A549 (cell line): Measurements from ENCODE around the gene CCDC78. TPM values are rescaled to one million over a fixed set of nuclear protein-coding genes. Genes with fewer than 3 reads are reported as not detected.
A peak's percentile ranks its signal among the peaks of the same experiment; 100 is the strongest.

Source experiments
- ATAC-seq, 2 experiments: fragments of 200-7000 bp in 1 of 2; fragments of >200 bp in 1 of 2; cut with Nextera tagmentation in 1 of 2; cut with Tn5 transposase in 1 of 2; 3 replicates each; pipeline versions ENCODE4 v1.8.0 to v1.9.1; 2018 to 2020; ENCODE audit warnings: mild to moderate bottlenecking in 1 of 2, moderate library complexity in 1 of 2
- CTCF ChIA-PET: fragments of 300-600 bp; sonication (Branson Sonifier 250); formaldehyde crosslinking; extraction: SDS; loops from one replicate; lab custom pipeline; 2021; ENCODE audit warnings: antibody characterized with exemption, inconsistent platforms; lab: Yijun Ruan, JAX
- POLR2A ChIA-PET: fragments of 350-600 bp; formaldehyde crosslinking; extraction: SDS; loops from one replicate; lab custom pipeline; 2021; ENCODE audit warnings: antibody characterized with exemption, inconsistent platforms; lab: Yijun Ruan, JAX
- DNase-seq, 2 experiments: peaks; one replicate each; pipeline versions ENCODE4 v3.0.0 to v3.0.0-alpha.2; 2011 to 2016; ENCODE audit warnings: low read depth in 1 of 2, low spot score in 1 of 2
- FAIRE-seq: peaks from 2 replicates; lab custom pipeline; 2011; peaks lifted over from hg19 to GRCh38; lab: Jason Lieb, UNC
- H3K27ac ChIP-seq, 2 experiments: fragments of >200 bp; sonication (Bioruptor Twin); formaldehyde crosslinking; 3 replicates each; pipeline ENCODE4 v1.5.1; 2016 to 2017
- H3K4me1 ChIP-seq: fragments of >200 bp; sonication (Bioruptor Twin); formaldehyde crosslinking; 3 replicates; pipeline ENCODE4 v1.6.1; 2016
- H3K4me2 ChIP-seq: fragments of >200 bp; sonication (Bioruptor Twin); formaldehyde crosslinking; 3 replicates; pipeline ENCODE4 v1.6.1; 2016
- H3K4me3 ChIP-seq: fragments of >200 bp; sonication (Bioruptor Twin); formaldehyde crosslinking; 3 replicates; pipeline ENCODE4 v1.5.1; 2016
- H3K9me3 ChIP-seq: fragments of >200 bp; sonication (Bioruptor Twin); formaldehyde crosslinking; 3 replicates; pipeline ENCODE4 v1.6.1; 2016
- CBX2 ChIP-seq: fragments of 200-600 bp; sonication (generic); IDR thresholded peaks from 2 replicates; pipeline ENCODE4 v1.6.1; 2016; ENCODE audit warnings: low read depth, mild to moderate bottlenecking, borderline replicate concordance
- CBX8 ChIP-seq: fragments of 200-600 bp; sonication (generic); IDR thresholded peaks from 2 replicates; pipeline ENCODE4 v1.6.1; 2016
- EHMT2 ChIP-seq: fragments of 200-600 bp; sonication (generic); IDR thresholded peaks from 2 replicates; pipeline ENCODE4 v1.6.1; 2016; ENCODE audit warnings: antibody characterized with exemption, low read depth, mild to moderate bottlenecking, moderate library complexity
- ESRRA ChIP-seq: fragments of 150-350 bp; IDR thresholded peaks from 2 replicates; pipeline ENCODE4 v1.6.1; 2014; ENCODE audit warnings: mild to moderate bottlenecking, low read length, borderline replicate concordance
- FOSB ChIP-seq: fragments of 250-450 bp; sonication (Bioruptor Pico); IDR thresholded peaks from 2 replicates; pipeline ENCODE4 v1.5.0; 2020; ENCODE audit warnings: mild to moderate bottlenecking, moderate library complexity
- FOXS1 ChIP-seq: fragments of 250-450 bp; sonication (Bioruptor Pico); IDR thresholded peaks from 2 replicates; pipeline ENCODE4 v1.5.0; 2020; ENCODE audit warnings: mild to moderate bottlenecking, moderate library complexity
- HOXB13 ChIP-seq: fragments of 250-450 bp; sonication (Bioruptor Pico); IDR thresholded peaks from 2 replicates; pipeline ENCODE4 v1.5.0; 2020; ENCODE audit warnings: low read depth, mild to moderate bottlenecking, moderate library complexity
- KDM1A ChIP-seq: fragments of 200-600 bp; sonication (generic); IDR thresholded peaks from 2 replicates; pipeline ENCODE4 v1.6.1; 2016; ENCODE audit warnings: low read depth, mild to moderate bottlenecking
- MAZ ChIP-seq: fragments of 150-350 bp; IDR thresholded peaks from 2 replicates; pipeline ENCODE4 v1.6.1; 2014; ENCODE audit warnings: antibody characterized with exemption, low read depth, low read length, borderline replicate concordance
- MYC ChIP-seq: IDR thresholded peaks from 2 replicates; pipeline ENCODE4 v1.6.1; 2012; ENCODE audit warnings: mild to moderate bottlenecking, inconsistent platforms, low read length, improper control_type of control experiment, borderline replicate concordance
- NFE2L2 ChIP-seq: fragments of 150-350 bp; conservative IDR thresholded peaks from 2 replicates; pipeline ENCODE4 v1.6.1; 2014; ENCODE audit warnings: low read length
- NPAS2 ChIP-seq: fragments of 250-450 bp; sonication (Bioruptor Pico); IDR thresholded peaks from 2 replicates; pipeline ENCODE4 v1.8.0; 2022; ENCODE audit warnings: mild to moderate bottlenecking, moderate library complexity, borderline replicate concordance
- PHF8 ChIP-seq: fragments of 200-600 bp; sonication (generic); IDR thresholded peaks from 2 replicates; pipeline ENCODE4 v1.6.1; 2016; ENCODE audit warnings: low read depth, mild to moderate bottlenecking, antibody characterized with exemption, moderate library complexity, borderline replicate concordance
- POLR2AphosphoS2 ChIP-seq: conservative IDR thresholded peaks from 2 replicates; pipeline ENCODE4 v1.6.1; 2012; ENCODE audit warnings: low read length, improper control_type of control experiment, inconsistent platforms
- RAD21 ChIP-seq, 2 experiments: fragments of >200 bp in 1 of 2; sonication (Bioruptor Twin) in 1 of 2; formaldehyde crosslinking in 1 of 2; IDR thresholded peaks in 1 of 2; conservative IDR thresholded peaks in 1 of 2; 2 replicates in 1 of 2; 3 replicates in 1 of 2; pipeline ENCODE4 v1.6.1; 2012 to 2018; ENCODE audit warnings: inconsistent platforms in 1 of 2
- RNF2 ChIP-seq: fragments of 200-600 bp; sonication (generic); IDR thresholded peaks from 2 replicates; pipeline ENCODE4 v1.6.1; 2016; ENCODE audit warnings: low read depth, mild to moderate bottlenecking, antibody characterized with exemption, moderate library complexity, borderline replicate concordance
- SMC3 ChIP-seq: fragments of >200 bp; sonication (Bioruptor Twin); formaldehyde crosslinking; IDR thresholded peaks from 3 replicates; pipeline ENCODE4 v1.6.1; 2018; ENCODE audit warnings: inconsistent platforms
- SREBF2 ChIP-seq: fragments of 450-650 bp; IDR thresholded peaks from 2 replicates; pipeline ENCODE4 v1.6.1; 2014; ENCODE audit warnings: mild to moderate bottlenecking, moderate library complexity
- ZFP36 ChIP-seq: fragments of 450-650 bp; IDR thresholded peaks from 2 replicates; pipeline ENCODE4 v1.6.1; 2014; ENCODE audit warnings: borderline replicate concordance; ENCODE audit not compliant: partially characterized antibody
- ZSCAN20 ChIP-seq: fragments of 250-450 bp; sonication (Bioruptor Pico); IDR thresholded peaks from 2 replicates; pipeline ENCODE4 v1.8.0; 2022; ENCODE audit warnings: mild to moderate bottlenecking, moderate library complexity
- WGBS: methylation state at CpG from one replicate; pipeline ENCODE4 v1.1.6; 2017; ENCODE audit errors: missing lambda C conversion rate; 5-methylcytosine and 5-hydroxymethylcytosine counted together
- polyA plus RNA-seq, 4 experiments: library from polyadenylated mRNA; depleted of rRNA in 3 of 4; stranded (reverse); fragments of >200 nt; fragmentation: RNase III in 1 of 4; extraction: RNeasy Plus Mini Kit Qiagen cat#74134 plus additional on column Dnase treatment in 1 of 4; gene quantifications; 2 replicates in 3 of 4; 3 replicates in 1 of 4; pipeline ENCODE4 v1.2.3, GENCODE V29; 2011 to 2017
- TF ChIP-seq, protein P1 (sequence below): fragments of 250-450 bp; sonication (Bioruptor Pico); IDR thresholded peaks from 2 replicates; pipeline ENCODE4 v1.5.0; 2021; ENCODE audit warnings: mild to moderate bottlenecking, moderate library complexity, borderline replicate concordance
- TF ChIP-seq, protein P2 (sequence below): fragments of >200 bp; sonication (Bioruptor Twin); formaldehyde crosslinking; IDR thresholded peaks from 3 replicates; pipeline ENCODE4 v1.5.1; 2016
- TF ChIP-seq, protein P3 (sequence below): fragments of 450-650 bp; IDR thresholded peaks from 2 replicates; pipeline ENCODE4 v1.6.1; 2014; ENCODE audit warnings: antibody characterized with exemption

Gene CCDC78
- polyA plus RNA-seq, 2 of the 4 experiments (the other 2 are of a cell fraction) = 1.1 to 4.7 TPM

- no peak for TF ChIP-seq KDM1A
- no peak for TF ChIP-seq RAD21 (conservative IDR thresholded peaks at IDR 0.05 in 1 of 2, IDR thresholded peaks at IDR 0.05 in 1 of 2)
- TF ChIP-seq, protein P1, sequence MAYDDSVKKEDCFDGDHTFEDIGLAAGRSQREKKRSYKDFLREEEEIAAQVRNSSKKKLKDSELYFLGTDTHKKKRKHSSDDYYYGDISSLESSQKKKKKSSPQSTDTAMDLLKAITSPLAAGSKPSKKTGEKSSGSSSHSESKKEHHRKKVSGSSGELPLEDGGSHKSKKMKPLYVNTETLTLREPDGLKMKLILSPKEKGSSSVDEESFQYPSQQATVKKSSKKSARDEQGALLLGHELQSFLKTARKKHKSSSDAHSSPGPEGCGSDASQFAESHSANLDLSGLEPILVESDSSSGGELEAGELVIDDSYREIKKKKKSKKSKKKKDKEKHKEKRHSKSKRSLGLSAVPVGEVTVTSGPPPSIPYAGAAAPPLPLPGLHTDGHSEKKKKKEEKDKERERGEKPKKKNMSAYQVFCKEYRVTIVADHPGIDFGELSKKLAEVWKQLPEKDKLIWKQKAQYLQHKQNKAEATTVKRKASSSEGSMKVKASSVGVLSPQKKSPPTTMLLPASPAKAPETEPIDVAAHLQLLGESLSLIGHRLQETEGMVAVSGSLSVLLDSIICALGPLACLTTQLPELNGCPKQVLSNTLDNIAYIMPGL = no peak
- TF ChIP-seq, protein P2, sequence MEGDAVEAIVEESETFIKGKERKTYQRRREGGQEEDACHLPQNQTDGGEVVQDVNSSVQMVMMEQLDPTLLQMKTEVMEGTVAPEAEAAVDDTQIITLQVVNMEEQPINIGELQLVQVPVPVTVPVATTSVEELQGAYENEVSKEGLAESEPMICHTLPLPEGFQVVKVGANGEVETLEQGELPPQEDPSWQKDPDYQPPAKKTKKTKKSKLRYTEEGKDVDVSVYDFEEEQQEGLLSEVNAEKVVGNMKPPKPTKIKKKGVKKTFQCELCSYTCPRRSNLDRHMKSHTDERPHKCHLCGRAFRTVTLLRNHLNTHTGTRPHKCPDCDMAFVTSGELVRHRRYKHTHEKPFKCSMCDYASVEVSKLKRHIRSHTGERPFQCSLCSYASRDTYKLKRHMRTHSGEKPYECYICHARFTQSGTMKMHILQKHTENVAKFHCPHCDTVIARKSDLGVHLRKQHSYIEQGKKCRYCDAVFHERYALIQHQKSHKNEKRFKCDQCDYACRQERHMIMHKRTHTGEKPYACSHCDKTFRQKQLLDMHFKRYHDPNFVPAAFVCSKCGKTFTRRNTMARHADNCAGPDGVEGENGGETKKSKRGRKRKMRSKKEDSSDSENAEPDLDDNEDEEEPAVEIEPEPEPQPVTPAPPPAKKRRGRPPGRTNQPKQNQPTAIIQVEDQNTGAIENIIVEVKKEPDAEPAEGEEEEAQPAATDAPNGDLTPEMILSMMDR = no peak
- TF ChIP-seq CBX2 = no peak
- no peak for TF ChIP-seq NFE2L2
- TF ChIP-seq ZFP36 = no peak
- no peak for TF ChIP-seq MAZ
- no peak for TF ChIP-seq RNF2
- TF ChIP-seq SMC3 = no peak
- TF ChIP-seq FOXS1 (CRISPR knock-in tag) = no peak
- no peak for TF ChIP-seq FOSB (CRISPR knock-in tag)
- TF ChIP-seq ESRRA = no peak
- TF ChIP-seq CBX8 = no peak
- TF ChIP-seq ZSCAN20 (CRISPR knock-in tag) = no peak
- no peak for TF ChIP-seq PHF8
- TF ChIP-seq, protein P3, sequence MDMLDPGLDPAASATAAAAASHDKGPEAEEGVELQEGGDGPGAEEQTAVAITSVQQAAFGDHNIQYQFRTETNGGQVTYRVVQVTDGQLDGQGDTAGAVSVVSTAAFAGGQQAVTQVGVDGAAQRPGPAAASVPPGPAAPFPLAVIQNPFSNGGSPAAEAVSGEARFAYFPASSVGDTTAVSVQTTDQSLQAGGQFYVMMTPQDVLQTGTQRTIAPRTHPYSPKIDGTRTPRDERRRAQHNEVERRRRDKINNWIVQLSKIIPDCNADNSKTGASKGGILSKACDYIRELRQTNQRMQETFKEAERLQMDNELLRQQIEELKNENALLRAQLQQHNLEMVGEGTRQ = no peak
- no peak for TF ChIP-seq NPAS2
- TF ChIP-seq SREBF2 = no peak
- no peak for TF ChIP-seq POLR2AphosphoS2
- Histone ChIP-seq H3K9me3 (no peaks in the 10 kb centered on the region), H3K4me3 (peak overlapping the region; percentile 37), H3K4me1 (peaks cover 18% of the 10 kb centered on the region; the same call in 2 of the 3 replicates), H3K27ac (peak overlapping the region in 1 of 2 experiments; percentile 76; a peak in 4 of 6 replicates), H3K4me2 (peak overlapping the region; percentile 91)
- ChIA-PET CTCF (interaction anchor here (1.0 to 2.5 kb wide), 8 partner anchors 9 to 90 kb away, joined by 3 to 25 read pairs (median 5); no protein-coding TSS in a partner anchor), POLR2A (interaction anchor here (1.1 to 1.6 kb wide), 4 partner anchors 9 to 26 kb away, joined by 3 to 7 read pairs (median 6); partner anchors contain the start of gene ANTKMT)
- FAIRE-seq (no peak), ATAC-seq (no peak), DNase-seq (no peak)
- 11% methylated on average over 9 of the region's 37 CpGs for WGBS
These were observed 31.3 kb downstream of the CCDC78 start for GRCh38 chr16:694863-695354.

DNA sequence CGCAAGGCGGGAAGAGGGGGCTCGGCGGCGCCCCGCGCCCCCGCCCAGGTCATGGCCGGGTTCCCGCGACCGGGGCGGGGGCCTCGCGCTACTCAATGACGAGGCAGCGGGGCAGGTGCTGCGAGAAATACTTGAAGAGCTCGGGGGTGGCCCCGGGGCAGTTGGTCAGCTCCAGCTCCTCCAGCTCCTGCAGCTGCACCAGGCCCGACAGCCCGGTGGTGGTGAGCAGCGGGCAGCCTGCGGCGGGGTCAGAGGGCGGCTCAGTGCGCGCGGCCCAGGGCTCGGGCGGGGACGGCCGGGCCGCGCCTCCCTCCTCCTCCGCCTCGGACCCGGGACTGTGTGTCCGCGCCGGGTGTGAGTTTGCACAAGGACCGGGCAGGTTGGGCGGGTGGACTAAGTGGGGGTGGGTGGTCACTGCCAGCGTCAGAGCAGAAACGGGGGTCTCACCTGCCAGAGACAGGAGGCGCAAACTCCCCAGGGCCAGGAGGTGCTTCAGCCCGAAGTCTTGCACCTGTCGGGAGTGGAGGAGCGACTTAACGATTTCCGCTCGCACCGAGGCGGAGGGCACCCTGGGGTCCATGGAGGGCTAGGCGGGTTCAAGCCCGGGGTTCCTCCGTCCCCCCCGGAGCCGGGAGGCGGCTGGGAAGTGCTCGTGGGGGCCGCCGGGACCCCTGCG is 31.9 kb downstream of the CCDC78 start:
- Histone ChIP-seq H3K4me3 (peak overlapping the region; percentile 37), H3K9me3 (no peaks in the 10 kb centered on the region), H3K27ac (peak overlapping the region in 1 of 2 experiments; percentile 76; a peak in 3 of 6 replicates), H3K4me2 (peak overlapping the region; percentile 91)
- no peak for ATAC-seq
- ChIA-PET CTCF (interaction anchor here (1.0 to 2.1 kb wide), 4 partner anchors 13 to 91 kb away, joined by 4 to 5 read pairs (median 4); no protein-coding TSS in a partner anchor), POLR2A (no interaction called here)
- no peak for FAIRE-seq
- DNase-seq = no peak
- 22% methylated on average over 20 of the region's 64 CpGs for WGBS
- TF ChIP-seq CBX2 = no peak
- no peak for TF ChIP-seq EHMT2
- no peak for TF ChIP-seq MYC
- no peak for TF ChIP-seq HOXB13 (CRISPR knock-in tag)
- TF ChIP-seq, all 56 proteins: peak for 0
- peaks cover 22% of the 10 kb centered on the region; the same call in 2 of the 3 replicates for H3K4me1 ChIP-seq
